Endothelial cell (in vitro differentiated cells): ENCODE results near the gene TDG. TPM values are rescaled to one million over a fixed set of nuclear protein-coding genes. Genes with fewer than 3 reads are reported as not detected.

Experiments
- DNase-seq: peaks from one replicate; pipeline ENCODE4 v3.0.0; 2021; ENCODE audit warnings: low spot score
- H3K27ac Mint-ChIP-seq: one replicate; pipeline ENCODE4 v1.8.0; 2021; ENCODE audit warnings: mixed read lengths, inconsistent platforms; ENCODE audit not compliant: unreplicated experiment
- H3K27me3 Mint-ChIP-seq: one replicate; pipeline ENCODE4 v1.8.0; 2021; ENCODE audit warnings: mild to moderate bottlenecking, moderate library complexity, mixed read lengths, inconsistent platforms; ENCODE audit not compliant: unreplicated experiment
- H3K36me3 Mint-ChIP-seq: one replicate; pipeline ENCODE4 v1.8.0; 2021; ENCODE audit warnings: mild to moderate bottlenecking, low read depth, mixed read lengths, inconsistent platforms; ENCODE audit not compliant: unreplicated experiment
- H3K4me1 Mint-ChIP-seq: one replicate; pipeline ENCODE4 v1.8.0; 2021; ENCODE audit warnings: mild to moderate bottlenecking, mixed read lengths, inconsistent platforms; ENCODE audit not compliant: unreplicated experiment
- H3K4me3 Mint-ChIP-seq: one replicate; pipeline ENCODE4 v1.8.0; 2021; ENCODE audit warnings: mild to moderate bottlenecking, mixed read lengths, inconsistent platforms; ENCODE audit not compliant: unreplicated experiment
- H3K9me3 Mint-ChIP-seq: one replicate; pipeline ENCODE4 v1.8.0; 2021; ENCODE audit warnings: mixed read lengths, inconsistent platforms; ENCODE audit not compliant: unreplicated experiment
- CTCF ChIP-seq: fragments of 200-600 bp; sonication (generic); IDR thresholded peaks from one replicate; pipeline ENCODE4 v1.5.0; 2021; ENCODE audit warnings: antibody characterized with exemption; ENCODE audit not compliant: unreplicated experiment
- total RNA-seq: library from RNA; stranded (reverse); fragmentation: NEBNext Ultra II Directional; extraction: Animal tissue kit (Norgen Biotek cat#: 25700); gene quantifications from one replicate; pipeline ENCODE4 v1.2.1, GENCODE V29; 2021; ENCODE audit not compliant: unreplicated experiment

TDG gene
- total RNA-seq, 1 donor from 2014 or later: 28.6 TPM

- no peaks in the 10 kb centered on the region for H3K27me3 Mint-ChIP-seq
- no peak for DNase-seq
- H3K4me3 Mint-ChIP-seq: no peak overlapping the region
- H3K36me3 Mint-ChIP-seq: peaks cover 3% of the 10 kb centered on the region
- H3K9me3 Mint-ChIP-seq: no peaks in the 10 kb centered on the region
- TF ChIP-seq CTCF: no peak
- no peak overlapping the region for H3K27ac Mint-ChIP-seq
- H3K4me1 Mint-ChIP-seq: no peaks in the 10 kb centered on the region
These were observed 21.2 kb downstream of the TDG start for GRCh38 chr12:103986829-103987228.

GRCh38 chr12:103994235-103994634 lies 28.6 kb downstream of the TDG start:
- H3K9me3 Mint-ChIP-seq: no peaks in the 10 kb centered on the region
- no peak overlapping the region for H3K27ac Mint-ChIP-seq
- no peaks in the 10 kb centered on the region for H3K27me3 Mint-ChIP-seq
- DNase-seq: no peak
- no peak for TF ChIP-seq CTCF
- H3K4me1 Mint-ChIP-seq: no peaks in the 10 kb centered on the region
- no peaks in the 10 kb centered on the region for H3K36me3 Mint-ChIP-seq
- no peak overlapping the region for H3K4me3 Mint-ChIP-seq

- Mint-ChIP-seq H3K36me3 (no peaks in the 10 kb centered on the region), H3K27me3 (no peaks in the 10 kb centered on the region), H3K27ac (no peak overlapping the region), H3K4me3 (no peak overlapping the region), H3K4me1 (no peaks in the 10 kb centered on the region), H3K9me3 (no peaks in the 10 kb centered on the region)
- no peak for DNase-seq
- TF ChIP-seq CTCF: no peak
These were observed 30.9 kb downstream of the TDG start for GRCh38 chr12:103996595-103996994.

- Mint-ChIP-seq H3K27ac (no peak overlapping the region), H3K27me3 (no peaks in the 10 kb centered on the region), H3K4me1 (no peaks in the 10 kb centered on the region), H3K36me3 (no peaks in the 10 kb centered on the region), H3K9me3 (no peaks in the 10 kb centered on the region), H3K4me3 (no peak overlapping the region)
- no peak for TF ChIP-seq CTCF
- no peak for DNase-seq
These were observed 31.7 kb downstream of the TDG start for GRCh38 chr12:103997286-103997900.

- TF ChIP-seq CTCF: no peak
- Mint-ChIP-seq H3K27me3 (no peaks in the 10 kb centered on the region), H3K27ac (no peak overlapping the region), H3K9me3 (no peaks in the 10 kb centered on the region), H3K36me3 (no peaks in the 10 kb centered on the region), H3K4me1 (no peaks in the 10 kb centered on the region), H3K4me3 (no peak overlapping the region)
- DNase-seq: no peak
These were observed 33.3 kb downstream of the TDG start for GRCh38 chr12:103998976-103999375.
